Forelimb muscle (tissue), 1 donor: ENCODE data around the gene COL21A1. TPM values are rescaled to one million over a fixed set of nuclear protein-coding genes. Genes with fewer than 3 reads are reported as not detected.

Experiments used
- DNase-seq: peaks from one replicate; pipeline ENCODE4 v3.0.0-alpha.2; 2013; ENCODE audit warnings: low read depth
- polyA plus RNA-seq: library from polyadenylated mRNA; unstranded; fragments of 120-200 nt; gene quantifications from one replicate; pipeline ENCODE4 v1.2.1, GENCODE V29; 2013; ENCODE audit not compliant: insufficient read length

COL21A1 gene
- polyA plus RNA-seq, 1 donor, result 101 TPM

DNA sequence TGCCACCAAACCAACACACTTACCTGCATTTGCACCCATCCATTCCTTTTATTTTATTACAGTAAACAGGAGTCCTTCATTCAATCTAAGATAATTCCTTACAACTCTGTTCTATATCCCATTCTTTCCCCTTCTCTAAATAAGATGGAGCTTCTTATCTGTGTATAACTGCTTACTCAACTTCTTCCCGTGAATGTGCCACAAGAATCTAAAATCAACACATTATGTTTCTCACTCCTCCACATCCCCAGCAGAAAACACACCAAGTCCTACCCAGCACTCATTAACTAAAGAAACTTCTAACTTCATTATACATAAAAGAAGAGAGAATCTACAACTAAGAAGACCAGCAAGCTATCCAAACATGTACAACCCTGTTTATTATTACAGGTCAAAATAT, 141.1 kb downstream of the COL21A1 start:
- DNase-seq, result no peak

DNA sequence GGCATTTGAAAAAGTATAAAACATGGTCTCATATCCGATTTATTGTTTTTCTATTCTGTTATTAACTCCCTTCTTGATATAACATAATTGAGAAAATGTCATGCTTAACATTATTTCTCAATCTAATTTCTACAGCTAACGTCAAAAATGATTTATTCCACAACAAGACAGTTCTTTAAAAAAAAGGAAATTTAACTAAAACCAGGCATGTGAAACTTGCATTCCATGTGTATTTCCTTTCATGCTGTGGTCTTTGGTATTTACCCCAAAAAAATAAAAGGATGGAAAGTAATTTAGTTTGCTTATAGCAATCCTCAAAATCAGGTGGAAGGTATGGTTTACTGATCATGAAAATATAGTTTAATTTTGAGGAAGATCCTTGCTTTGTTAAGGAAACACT, 142.8 kb downstream of the COL21A1 start:
- DNase-seq, result no peak

DNA sequence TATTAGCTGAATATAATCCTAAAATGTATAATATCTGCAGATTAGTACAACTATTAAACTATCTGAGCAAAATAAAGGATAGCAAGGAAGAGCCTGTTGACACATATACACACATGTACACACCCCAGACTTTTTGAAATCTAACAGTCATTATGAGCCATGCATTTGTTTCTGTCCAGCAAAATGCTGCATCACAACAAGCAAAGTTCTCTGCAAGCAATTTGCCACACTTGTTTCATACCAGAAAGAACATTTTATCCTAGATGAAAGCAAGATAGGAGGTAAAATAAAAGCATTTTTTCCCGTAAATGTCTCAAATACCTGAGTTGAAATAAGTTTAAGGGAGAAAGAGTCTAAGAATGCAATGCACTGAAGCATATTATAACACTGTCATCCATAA, 145.2 kb downstream of the COL21A1 start:
- no peak for DNase-seq

DNA sequence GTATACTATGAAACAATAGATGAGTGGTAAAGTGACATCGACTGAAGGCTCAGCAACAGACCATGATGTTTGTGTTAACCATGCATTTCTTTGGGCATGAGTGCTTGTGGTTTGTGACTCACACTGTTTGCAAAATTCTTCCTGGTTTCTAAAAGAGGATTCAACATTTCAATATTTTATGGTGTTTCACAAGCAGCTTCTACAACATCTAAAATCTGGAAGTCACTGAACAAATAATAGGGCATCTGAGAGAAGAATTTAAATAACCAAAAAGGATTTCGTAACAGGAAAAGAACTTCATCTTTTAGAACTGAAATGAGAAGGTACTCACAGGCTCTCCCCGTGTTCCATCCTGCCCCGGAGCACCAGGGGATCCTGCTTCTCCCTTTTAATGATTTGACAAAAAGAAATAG, 146.2 kb downstream of the COL21A1 start:
- no peak for DNase-seq

DNA sequence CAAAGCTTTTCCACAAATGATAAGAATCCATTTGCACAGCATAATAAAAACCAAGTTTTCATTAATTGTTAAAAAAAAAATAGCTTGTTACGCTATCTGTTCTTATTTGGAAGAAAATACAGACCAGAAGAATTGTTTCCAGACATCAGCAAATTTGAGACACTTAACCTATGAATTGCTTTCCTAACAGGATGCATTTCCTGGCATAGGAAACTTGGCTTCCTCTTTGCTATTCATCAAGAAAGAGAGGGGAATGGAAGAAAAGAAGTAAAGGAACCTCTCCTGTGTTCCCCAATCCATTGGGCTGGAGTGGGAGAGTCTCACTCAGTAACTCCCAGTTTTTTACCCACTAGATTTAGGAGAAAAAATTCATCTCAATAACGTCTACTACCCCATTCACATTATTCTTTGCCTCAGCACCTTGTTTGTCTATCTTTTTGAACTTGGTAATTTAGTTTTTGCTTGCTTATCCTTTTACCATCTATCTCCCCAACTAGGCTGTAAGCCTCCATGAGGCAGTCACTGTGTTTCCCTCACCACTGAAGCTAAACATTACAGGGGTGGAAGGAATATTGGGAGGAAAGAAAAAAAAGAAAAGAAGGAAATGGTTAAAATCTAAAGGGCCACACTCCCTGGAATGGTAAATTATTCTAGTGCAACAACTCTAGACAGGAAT, 150.3 kb downstream of the COL21A1 start:
- no peak for DNase-seq

DNA sequence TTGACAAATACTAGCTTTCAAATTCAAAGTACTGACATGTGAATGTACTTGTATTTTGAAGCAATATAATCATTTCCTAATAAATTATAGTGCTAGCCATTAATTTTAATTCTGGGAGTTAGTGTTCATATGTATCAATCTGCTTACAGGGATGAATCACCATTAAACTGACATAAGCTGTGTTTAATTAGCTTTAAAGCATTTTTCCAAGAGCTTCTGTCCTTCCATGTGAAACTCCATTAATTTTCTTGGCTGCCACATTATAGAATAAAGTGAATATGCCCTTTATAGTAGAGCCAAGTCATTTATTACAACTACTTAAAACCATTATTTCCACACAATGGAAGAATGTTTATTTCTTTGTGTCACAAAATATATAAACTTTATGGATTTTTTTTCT, 150.8 kb downstream of the COL21A1 start:
- DNase-seq, result no peak

DNA sequence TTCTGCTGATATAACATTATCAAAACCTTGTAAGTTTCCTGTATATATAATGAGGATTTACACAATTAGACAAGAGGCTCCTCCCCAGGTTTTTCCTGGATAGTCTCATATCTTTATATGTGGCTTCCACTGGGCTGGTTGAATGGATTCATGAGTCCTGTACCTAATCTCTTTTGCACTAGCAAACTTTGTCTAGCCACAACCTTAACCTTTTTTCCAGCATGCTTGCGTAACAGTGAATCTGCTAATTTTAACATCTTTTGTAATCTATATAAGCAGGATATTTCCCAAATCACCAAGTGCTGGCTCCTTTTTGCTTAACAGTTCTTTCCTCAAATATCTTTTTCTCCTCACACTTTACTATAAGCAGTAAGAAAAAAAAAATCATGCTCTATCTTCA, 153.6 kb downstream of the COL21A1 start:
- no peak for DNase-seq

DNA sequence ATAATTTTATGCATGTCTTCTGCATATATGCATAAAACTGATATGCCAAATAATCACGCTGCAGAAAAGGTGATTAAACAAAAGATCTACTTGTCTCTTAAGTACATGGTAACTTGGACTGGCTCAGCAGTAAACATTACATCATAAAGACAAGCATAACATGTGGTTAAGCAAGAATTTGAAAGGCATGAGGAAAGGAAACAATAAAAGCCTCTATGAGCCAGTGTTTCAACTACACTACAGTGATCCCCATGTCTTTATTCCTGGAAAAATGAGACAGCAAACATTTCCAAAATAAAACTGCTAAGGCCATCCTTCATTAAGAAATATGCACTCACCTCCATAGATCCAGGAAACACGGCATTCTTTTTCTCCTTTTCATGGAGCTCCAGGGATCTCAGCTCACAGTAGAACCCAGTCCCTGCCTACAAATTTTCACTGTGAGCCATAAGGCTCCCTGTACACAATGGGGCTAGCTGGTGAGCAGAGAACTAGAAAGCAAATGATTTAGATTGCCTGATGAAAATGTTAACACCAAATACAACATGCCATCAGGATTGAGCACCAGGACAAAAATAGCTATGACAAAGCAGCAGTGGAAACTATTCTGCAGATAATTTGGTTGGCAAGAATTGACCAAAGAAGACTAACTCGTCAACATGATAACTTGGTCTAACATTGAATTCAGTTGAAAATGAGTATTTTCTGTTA, 156.1 kb downstream of the COL21A1 start:
- no peak for DNase-seq

DNA sequence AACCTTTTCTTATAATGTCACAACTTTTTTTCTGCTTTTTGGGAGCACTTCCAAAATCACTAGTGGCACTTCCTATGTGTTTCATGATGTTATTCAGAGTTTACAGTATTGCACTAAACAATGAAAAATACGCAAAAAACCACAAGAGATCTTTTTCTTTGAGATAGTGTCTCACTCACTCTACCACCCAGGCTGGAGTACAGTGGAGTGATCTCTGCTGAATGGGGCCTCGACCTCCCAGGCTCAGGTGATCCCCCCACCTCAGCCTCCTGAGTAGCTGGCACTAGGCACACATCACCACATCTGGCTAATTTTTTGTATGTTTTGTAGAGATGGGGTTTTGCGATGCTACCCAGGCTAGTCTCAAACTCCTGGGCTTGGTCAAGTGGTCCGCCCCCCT, 158.7 kb downstream of the COL21A1 start:
- DNase-seq, result no peak

DNA sequence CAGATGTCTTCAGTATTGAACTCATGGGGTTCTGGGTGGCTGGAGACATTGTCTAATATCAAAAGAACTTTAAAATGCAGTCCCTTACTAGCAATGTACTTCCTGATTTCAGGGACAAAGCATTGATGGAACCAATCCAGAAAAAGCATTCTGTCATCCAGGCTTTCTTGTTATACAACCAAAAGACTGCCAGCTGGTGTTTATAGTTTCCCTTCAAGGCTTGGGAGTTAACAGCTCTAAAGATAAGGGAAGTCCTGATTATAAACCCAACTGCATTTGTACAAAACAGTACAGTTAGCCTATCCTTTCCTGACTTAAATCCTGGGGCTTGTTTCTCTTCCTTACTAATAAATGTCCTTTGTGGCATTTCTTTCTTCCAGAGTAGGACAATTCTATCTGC, 160.0 kb downstream of the COL21A1 start:
- DNase-seq, result no peak

DNA sequence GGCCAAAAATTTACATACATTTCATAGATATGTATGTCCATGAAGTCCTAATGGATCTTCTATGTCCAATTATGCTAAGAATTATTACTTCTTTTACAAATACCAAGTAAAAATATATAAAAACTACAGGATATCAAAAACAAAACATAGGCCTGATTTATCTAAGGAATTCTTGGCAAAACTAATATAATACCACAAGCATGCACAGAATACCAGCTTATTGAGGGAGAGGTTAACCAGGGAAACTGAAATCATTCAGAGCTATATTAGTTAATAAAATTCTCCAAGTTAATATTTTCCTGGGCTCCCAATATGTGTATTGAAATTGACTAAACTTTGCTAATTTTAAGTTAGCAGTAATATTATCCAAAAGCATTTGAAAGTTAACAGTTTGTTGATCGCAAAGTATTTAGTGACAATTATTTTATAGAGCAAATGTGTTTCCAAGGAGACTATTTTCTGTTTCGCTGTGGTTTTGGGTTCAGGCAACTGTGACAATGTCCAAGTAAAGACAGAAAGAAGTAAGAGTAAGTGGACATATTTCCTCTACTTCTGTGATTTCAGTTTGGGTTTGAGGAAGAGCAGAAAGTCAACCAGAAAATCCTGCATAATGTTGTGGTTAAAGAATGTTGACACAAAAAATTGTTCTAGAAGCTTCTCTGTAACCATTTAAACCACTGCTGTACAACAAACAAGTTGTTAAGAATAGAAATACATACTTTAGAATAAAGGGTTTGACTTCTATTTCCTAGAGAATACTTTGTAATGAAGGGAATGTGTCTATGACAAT, 167.4 kb downstream of the COL21A1 start:
- DNase-seq, result no peak

DNA sequence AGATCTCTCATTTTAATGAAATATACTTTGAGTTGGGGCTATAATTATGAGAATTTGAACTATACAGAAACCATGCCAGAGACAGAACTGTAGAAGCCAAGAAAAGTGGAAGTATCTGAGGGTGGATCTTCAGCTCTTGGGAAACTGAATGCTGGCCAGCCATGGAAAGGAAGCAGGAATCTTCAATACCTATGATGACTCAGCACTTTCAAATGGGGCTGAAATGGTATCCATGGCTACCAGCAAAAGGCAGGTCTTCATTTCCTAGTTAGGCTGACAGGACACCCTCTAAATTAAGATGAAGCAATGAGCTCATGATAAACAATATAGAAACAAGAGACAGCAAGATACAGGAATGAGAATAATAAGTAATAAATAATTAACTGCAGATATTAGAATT, 171.3 kb downstream of the COL21A1 start:
- no peak for DNase-seq

DNA sequence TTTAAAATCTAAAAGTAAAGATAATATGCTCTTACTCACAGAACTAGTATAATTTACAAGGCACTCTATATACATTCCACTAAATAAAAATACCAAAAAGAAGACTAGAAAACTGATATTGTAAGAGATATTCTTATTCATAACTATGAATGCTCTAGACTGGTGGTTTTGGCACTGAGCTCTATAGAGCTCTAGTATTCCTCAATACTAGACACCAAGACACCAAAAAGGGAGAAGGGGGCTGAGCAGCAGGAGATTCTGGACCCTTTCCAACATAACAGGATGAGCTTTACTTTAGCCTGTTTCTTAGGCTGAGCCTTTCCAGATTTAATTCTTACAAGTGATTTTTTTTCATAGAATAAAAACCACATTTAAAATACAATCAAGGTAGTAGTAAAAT, 173.6 kb downstream of the COL21A1 start:
- no peak for DNase-seq

DNA sequence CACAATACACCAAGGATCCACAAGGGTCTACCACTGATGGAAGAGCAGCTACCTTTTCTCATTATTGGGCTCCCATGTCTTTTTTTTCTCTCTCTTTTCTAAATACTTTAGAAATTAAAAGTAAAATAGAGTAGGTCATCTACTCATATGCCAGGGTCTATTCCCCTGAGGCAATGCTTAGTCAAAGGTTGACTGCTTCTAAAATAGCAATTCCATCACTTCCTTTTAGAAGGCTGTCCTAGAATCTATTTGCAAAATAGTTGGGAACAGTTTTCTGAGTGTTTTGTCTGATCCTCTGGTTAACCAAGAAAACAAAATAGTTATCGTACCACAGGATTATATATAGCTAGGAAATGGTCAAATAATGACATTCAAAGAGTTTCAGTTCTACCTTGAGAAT, 174.1 kb downstream of the COL21A1 start:
- DNase-seq, result no peak

DNA sequence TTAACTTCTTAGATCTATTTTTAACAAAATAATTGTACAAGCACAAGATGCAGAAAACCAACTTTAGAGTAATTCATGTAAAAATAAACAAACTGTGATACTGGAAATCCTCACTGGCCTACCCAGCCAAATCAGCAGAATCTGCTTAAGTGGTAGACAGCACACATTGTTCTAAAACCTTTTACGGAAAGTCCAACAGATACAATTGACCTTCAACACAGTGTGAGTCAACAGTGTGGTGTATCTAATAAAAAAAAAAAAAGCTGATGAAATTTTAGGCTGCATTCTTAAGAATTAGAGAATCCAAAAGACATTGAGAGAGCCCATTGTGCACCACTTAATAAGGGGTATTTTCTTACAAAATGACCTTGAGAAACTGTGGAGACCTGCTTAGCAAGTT, 174.5 kb downstream of the COL21A1 start:
- DNase-seq, result no peak

DNA sequence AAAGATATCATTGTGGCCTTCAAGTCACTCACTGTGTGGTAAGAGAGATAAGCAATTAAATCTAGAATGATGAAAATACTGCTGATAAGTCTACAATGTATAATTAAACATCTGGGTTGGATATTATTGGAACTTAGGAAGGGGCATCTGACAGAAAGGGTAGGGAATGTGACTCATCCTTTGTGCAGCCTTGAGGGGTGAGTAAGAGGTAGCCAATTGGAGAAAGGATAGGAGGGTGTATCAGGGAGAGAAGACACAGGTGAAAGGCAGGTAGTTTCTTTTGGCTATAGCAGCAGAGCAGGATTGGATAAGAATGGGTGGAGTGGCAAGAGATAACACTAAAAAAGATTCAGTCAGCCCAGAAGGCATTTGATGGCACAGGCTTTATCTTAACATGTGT, 182.0 kb downstream of the COL21A1 start:
- DNase-seq, result no peak

DNA sequence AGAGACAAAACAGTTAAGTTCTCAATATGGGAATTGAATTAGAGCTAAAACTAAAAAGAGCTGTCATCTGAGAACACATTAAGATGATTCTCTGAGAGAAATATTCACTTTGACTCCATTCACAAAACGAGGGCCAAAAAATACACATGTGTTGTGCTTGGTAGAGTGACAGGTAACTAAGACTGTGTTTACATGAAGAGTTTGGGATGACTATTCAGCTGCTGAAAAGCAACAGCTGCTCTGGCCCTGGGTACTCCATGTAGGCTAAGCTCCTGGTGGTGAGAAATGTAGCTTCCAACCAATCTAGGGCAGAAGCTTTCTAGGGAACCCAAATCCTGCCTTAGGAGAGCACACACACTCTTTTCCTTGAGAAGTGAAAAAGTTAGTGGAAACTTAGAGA, 184.5 kb downstream of the COL21A1 start:
- DNase-seq, result peak; percentile 56

DNA sequence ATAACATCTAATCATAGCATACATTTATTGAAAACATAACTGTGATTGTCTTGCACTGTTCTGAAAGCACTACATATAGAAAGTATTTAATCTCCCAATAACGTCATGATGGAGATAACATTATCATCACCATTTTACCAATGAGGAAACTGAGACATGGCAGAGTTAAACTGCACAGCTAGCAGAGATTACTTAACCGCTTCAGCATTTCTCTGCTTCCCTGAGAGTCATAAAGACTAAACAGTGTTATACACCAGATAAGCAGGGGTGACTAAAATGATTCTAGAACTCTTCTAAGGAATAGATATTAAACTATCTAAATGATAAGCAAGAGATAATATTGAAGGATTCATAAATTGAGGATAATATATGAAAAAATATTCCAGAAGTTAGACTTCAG, 188.7 kb downstream of the COL21A1 start:
- no peak for DNase-seq

DNA sequence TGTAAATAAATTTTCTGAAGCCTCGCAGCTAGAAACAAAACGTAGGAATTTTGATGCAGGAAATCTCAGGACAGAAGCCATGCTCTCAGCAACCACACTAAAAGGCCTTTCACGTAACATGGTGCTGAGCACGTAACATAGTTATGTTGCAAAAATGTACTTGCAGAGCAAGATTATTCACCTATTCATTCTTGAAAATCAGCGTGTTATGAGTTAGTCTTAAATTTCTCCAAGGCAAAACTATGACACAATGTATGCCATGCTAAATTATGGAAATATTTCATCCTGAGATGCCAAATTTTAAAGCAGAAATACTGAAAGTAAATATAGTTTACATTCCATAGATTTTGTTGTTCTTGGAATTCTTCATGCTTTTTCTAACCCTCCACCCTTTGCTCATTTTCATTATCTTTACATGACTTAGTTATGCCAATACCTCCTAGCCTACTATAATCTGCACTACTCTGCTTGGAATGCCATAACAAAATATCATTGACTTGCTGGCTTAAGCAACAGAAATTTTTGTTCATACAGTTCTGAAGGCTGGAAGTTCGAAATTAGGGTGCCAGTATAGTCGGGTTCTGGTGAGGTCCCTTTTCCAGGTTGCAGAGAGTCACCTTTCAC, 192.2 kb downstream of the COL21A1 start:
- DNase-seq, result no peak

DNA sequence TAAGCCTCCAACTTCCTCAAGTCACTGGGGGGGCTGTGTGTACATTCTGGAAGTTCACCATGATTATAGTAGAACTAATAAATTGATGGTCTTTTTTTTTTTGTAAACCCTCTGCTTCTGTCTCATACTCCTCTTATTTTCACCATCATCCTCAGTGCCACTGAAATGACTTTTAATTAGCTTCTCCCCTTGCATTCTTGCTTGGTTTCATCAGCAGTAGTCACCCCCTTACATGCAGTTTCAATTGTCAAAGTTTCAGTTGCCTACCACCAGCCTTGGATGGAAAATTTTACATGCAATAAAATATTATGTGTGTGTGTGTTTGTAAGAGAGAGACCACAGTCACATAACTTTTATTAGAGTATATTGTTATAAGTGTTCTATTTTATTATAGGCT, 196.2 kb downstream of the COL21A1 start:
- no peak for DNase-seq

DNA sequence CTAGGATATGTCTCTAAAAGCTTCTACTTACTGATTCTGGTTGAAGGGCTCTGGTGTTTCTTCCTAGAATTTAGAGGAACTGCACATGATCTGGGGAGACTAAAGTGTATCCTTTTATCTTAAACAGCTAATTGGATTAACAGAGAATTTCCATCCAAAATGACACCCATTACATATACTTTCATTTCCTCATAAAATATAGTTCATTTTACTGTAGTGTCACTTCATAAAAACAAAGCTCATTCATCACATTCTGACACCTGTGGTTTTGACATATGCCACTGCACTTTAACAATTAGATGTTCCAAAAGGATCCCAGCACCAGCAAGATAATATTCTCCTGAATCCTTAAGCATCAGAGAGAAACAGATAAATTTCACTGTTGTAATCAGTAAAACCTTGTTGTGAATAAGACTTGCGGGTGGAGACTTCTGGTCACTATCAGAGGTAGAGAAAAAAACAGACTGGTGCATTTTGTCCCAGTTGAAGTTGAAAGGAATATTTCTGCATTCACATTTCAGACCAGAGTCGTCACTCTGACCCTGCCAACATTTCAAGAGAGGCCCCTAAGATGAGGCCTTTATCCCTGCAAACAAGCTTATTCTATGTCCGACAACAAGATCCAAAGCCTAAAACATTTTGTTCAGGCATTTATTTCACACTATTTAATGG, 196.7 kb downstream of the COL21A1 start:
- DNase-seq, result no peak

DNA sequence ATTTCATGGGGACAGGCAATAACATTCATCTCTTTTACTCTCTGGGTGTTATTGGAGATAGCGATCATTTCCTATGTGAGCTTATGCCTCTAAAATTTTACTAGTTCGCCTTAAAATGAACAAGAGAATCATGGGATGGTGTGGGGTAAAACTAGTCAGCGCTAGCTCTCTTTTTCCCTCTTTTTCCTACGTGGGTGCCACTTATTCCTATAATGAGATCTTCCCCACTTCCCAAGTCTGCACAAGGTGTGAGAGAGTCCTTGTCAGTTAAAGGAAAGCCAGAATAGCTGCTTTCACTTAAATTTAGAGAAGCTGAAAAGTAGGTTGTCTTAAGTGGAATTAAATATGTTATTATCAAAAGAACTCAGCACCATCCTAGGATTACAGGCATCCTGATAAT, 198.8 kb downstream of the COL21A1 start:
- DNase-seq, result no peak
